ENCODE data around the gene MRPS31.
"Not testable (repeated sequence)": the region's sequence is repeated elsewhere in the genome, so short reads cannot be mapped to it uniquely, and the experiment has no call there.

Gene MRPS31

DNA sequence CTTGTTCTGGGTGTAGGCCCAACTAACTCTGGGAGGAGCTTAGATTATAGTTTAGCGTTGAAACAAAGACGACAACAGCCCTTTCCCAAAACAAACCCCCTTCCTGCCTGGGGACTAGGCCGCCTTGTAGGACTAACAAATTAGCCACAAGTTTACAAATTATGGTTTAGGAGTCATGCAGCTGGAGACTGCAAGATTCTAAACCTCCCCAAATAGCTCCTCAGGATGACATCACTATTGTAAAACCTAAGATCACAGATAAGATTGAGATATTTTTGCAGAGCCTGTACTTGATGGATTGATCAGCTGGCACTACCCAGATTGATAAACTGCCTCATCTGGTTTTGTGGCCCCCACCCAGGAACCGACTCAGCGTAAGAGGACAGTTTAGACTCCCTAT lies 16.1 kb upstream of the MRPS31 start:
- Mint-ChIP-seq H3K9me3 (no peaks in the 10 kb centered on the region), H3K4me1 (peaks cover 11% of the 10 kb centered on the region), H3K4me3 (peak overlapping the region; percentile 23), H3K36me3 (ENCODE audit: low read depth) (no peaks in the 10 kb centered on the region), H3K27me3 (ENCODE audit: low read depth, poor library complexity) (no peaks in the 10 kb centered on the region), H3K27ac (no peak overlapping the region)
- no peak for TF ChIP-seq CTCF (IDR thresholded peaks at IDR 0.05)
- DNase-seq = no peak

DNA sequence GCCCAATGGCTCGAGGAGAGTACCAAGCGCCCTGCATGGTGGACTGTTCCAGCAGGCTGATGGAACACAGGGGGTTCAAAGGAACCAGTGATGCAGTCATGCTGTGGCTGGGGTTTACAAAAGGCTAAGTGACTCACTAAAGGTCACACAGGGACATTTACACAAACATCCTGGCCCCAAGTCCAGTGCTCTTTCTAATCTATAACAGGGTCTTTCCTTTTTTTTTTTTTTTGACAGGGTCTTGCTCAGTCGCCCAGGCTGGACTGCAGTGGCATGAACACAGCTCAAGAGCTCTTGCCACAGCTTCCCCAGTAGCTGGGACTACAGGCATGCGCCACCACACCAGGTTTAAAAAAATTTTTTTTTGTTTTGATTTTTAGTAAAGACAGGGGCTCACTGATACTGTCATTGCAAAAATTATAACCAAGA lies 15.6 kb upstream of the MRPS31 start:
- Mint-ChIP-seq H3K4me3 (no peak overlapping the region), H3K36me3 (ENCODE audit: low read depth) (no peaks in the 10 kb centered on the region), H3K9me3 (no peaks in the 10 kb centered on the region), H3K27me3 (ENCODE audit: low read depth, poor library complexity) (no peaks in the 10 kb centered on the region), H3K4me1 (peaks cover 10% of the 10 kb centered on the region), H3K27ac (no peak overlapping the region)
- no peak for TF ChIP-seq CTCF (IDR thresholded peaks at IDR 0.05)
- no peak for DNase-seq

GRCh38 chr13:40784540-40784939 lies 13.6 kb upstream of the MRPS31 start:
- Mint-ChIP-seq H3K36me3 (ENCODE audit: low read depth) (no peaks in the 10 kb centered on the region), H3K4me3 (no peak overlapping the region), H3K9me3 (no peaks in the 10 kb centered on the region), H3K27ac (no peak overlapping the region), H3K4me1 (no peaks in the 10 kb centered on the region), H3K27me3 (ENCODE audit: low read depth, poor library complexity) (no peaks in the 10 kb centered on the region)
- no peak for TF ChIP-seq CTCF (IDR thresholded peaks at IDR 0.05)
- no peak for DNase-seq

GRCh38 chr13:40782971-40783370 lies 12.0 kb upstream of the MRPS31 start:
- not testable (repeated sequence) for H3K9me3 Mint-ChIP-seq

GRCh38 chr13:40781717-40782116 lies 10.7 kb upstream of the MRPS31 start:
- Mint-ChIP-seq H3K9me3 (no peaks in the 10 kb centered on the region), H3K36me3 (ENCODE audit: low read depth) (no peaks in the 10 kb centered on the region), H3K27ac (no peak overlapping the region), H3K4me1 (peaks cover 16% of the 10 kb centered on the region), H3K4me3 (no peak overlapping the region), H3K27me3 (ENCODE audit: low read depth, poor library complexity) (no peaks in the 10 kb centered on the region)
- no peak for DNase-seq
- no peak for TF ChIP-seq CTCF (IDR thresholded peaks at IDR 0.05)

More at GRCh38 chr13:40782971-40783370, 12.0 kb upstream of the MRPS31 start:
- not testable (repeated sequence) for H3K36me3 Mint-ChIP-seq (ENCODE audit: low read depth); H3K4me3 Mint-ChIP-seq; H3K4me1 Mint-ChIP-seq; H3K27ac Mint-ChIP-seq; H3K27me3 Mint-ChIP-seq (ENCODE audit: low read depth, poor library complexity); DNase-seq

DNA sequence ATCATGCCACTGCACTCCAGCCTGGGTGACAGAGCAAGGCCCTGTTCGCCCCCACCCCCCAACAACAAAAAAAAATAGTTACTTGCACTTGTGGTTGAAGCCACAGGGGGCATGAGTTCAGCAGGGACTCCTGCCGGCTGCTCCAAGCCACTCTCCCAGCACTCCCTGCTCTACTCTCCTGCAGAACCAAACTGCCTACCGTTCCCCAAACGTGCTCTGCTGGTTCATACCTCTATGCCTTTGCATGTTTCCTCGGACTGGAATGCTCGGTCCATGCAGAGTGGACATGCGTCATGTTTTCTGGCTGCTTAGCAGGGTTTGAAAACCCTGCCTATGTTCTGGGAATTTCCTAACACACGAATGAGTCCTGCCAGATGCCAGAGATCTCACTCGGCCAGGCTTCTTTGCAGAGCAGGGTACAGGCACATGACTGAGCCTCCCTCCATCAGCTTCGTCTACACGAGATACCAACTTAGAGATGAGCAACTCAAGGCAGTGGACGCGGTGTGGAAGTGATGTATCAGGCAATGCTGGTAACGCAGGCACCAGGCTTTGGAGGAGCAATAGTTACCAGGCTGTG lies 9.9 kb upstream of the MRPS31 start:
- Mint-ChIP-seq H3K27ac (no peak overlapping the region), H3K4me3 (no peak overlapping the region), H3K9me3 (no peaks in the 10 kb centered on the region), H3K27me3 (ENCODE audit: low read depth, poor library complexity) (no peaks in the 10 kb centered on the region), H3K4me1 (peaks cover 16% of the 10 kb centered on the region), H3K36me3 (ENCODE audit: low read depth) (no peaks in the 10 kb centered on the region)
- no peak for TF ChIP-seq CTCF (IDR thresholded peaks at IDR 0.05)
- DNase-seq = no peak
